Measurements from ENCODE around the gene NASP.

The NASP gene

DNA sequence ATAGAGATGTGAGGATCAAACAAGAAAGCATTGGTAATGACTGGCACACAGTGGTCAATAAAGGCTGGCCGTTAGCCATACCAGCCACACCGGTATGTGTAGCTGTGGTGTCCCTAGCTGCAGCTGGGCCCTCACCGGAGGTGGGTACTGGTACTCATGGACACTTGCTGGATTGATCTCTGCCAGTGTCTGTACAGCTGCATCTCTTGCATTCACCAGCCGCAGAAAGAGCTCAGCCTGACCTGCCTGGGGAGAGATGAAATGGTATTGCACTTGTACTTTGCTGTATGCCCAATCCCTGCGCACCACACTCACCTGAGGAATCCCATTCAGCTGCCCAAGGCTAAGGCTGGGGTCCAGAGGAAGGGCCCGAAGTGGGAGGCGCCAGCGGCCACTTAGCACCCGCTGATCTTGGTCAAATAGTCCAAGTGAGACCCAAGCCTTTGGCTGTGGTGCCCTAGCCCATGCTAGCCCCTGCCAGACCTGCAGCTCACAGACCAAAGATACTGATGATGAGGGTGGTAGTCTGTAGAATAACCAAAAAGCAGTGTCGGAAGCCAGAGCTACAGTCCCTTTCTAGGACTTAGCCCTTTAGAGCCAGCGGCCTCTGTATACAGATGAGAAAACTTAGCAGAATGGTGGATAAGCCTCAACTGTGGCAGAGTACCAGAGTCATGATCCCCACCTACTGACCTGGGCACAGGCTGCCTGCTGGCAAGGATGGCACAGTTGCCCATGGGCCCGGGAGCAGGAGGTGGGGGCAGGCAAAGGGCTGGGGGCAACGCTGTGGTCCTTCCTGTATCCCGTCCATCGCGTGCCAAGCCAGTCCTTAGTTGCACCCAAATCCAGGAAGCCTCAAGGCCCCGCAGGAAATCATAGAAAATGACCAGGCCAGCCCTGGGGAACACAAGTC, 37.0 kb downstream of the NASP start:
- no peak for DNase-seq

DNA sequence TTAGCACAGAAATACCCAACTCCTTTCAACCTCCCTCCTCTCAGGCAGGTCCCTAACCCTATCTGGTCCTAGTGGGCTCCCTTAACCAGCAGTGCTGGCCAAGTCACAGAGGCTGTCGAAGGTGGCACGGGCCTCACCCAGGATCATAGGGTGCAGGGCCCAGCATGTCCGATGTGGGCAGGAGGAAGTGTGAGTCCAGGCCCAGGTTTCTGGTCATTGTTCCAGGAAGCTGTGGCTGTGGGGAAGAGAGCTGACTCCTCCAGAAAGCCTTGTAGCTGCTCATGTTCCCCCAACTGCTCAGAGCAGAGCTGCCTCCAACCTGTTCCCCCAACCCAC, 37.6 kb downstream of the NASP start:
- DNase-seq, result no peak

GRCh38 chr1:45621895-45622523, 38.2 kb downstream of the NASP start:
- DNase-seq, result no peak

GRCh38 chr1:45622524-45623394, 38.9 kb downstream of the NASP start:
- DNase-seq, result no peak

- no peak for DNase-seq
Measured at GRCh38 chr1:45623972-45624371, 40.1 kb downstream of the NASP start, which contains the start of gene CCDC17. Gene CCDC17, minus strand, starts transcription at chr1:45624054. Its CDS starts 145 bp downstream, at chr1:45623909.

GRCh38 chr1:45629035-45629434, 45.2 kb downstream of the NASP start:
- no peak for DNase-seq

GRCh38 chr1:45630429-45630828, 46.6 kb downstream of the NASP start:
- no peak for DNase-seq

GRCh38 chr1:45635211-45635610, 51.4 kb downstream of the NASP start:
- DNase-seq, result no peak

DNA sequence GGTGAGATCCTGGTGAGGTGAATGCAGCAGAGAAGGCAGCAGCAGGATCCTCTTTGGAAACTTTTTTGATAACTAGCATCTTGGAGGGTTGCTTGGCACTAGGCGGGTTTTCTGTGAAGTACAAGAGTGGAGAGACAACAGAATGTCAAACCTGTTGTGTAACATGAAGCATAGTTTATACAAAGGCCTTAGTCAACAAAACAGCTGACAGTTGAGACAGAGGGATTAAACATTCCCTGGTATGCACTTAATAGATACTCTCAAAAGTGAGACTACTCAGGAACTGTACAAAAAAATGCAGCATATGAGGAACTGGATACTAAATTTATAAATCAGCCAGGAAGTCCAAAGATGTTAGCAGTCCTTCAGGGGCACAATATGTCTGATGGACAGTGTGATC, 56.5 kb downstream of the NASP start:
- no peak for DNase-seq

- DNase-seq, result no peak
Measured at GRCh38 chr1:45643321-45643720, 59.5 kb downstream of the NASP start.

DNA sequence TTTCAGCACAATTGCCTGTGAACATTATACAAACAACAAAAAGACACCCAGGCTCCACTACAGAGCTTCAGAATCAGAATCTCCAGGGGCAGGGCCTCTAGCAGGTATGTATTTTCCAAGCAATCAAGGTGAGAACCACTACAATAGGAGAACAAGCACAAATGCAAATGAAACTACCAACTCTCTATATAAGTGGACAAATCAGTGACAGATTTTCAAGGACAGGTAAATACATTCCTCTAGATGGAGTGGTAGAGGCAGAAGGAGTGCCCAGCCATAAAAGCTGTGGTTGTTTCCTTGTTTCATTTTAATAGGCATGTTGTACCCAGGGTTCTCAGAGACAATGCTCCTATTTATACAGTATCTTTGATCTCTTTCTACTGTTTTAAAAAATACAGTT, 60.1 kb downstream of the NASP start:
- DNase-seq, result no peak

DNA sequence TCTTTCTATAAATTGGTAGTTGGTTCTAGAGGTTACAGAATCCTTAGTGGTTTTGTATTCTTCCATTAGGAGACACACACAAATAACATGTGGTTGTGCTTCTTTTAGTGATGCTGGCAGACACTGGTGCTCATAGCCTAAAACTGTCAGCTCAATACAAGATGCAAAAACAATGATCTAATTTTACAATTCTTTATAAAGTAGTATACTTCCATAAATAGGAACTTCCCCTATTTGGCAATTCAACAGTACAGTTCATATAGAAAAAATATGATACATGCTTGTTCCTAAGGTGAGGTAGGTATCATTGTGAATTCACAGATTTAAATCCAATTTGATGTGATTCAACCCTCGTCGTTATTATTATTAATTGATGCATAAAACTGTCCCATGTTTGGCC, 60.8 kb downstream of the NASP start:
- DNase-seq, result no peak

GRCh38 chr1:45647248-45648021, 63.6 kb downstream of the NASP start:
- no peak for DNase-seq

DNA sequence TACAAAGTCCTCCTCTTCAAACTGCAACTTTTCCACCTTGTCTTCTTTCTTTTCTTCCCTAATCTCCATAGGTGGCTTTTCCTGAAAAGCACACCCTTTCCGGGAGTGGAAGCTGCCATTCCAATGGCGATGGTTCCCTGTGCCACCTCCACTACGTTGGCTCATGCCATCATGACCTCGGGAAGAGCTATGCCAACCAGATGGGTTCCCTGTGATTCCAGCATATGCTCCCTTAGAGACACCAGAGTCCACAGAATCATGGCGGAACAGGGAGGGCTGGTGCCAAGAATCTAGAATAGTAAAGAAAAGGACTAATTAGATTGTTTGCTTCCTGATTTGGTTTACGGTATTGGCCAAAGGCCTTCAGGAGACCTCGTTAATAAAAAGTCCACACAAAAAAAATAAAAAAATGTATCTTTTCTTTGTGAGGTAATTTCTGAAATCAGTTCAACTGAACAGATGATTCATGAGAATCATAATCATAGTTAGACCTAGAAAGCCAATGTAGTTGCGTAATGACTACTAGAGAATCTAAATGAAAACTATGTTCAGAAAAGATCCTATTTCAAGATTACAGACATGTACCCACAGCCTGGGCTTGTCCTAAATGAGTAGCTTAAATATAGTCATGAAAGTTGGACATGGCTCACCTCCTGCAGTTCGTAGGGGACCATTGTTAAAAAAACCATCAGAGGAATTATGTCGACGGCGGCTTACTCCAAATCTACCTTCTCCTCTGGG, 70.9 kb downstream of the NASP start:
- no peak for DNase-seq

GRCh38 chr1:45656573-45657226, 72.9 kb downstream of the NASP start:
- DNase-seq, result no peak

GRCh38 chr1:45658171-45658570, 74.3 kb downstream of the NASP start:
- DNase-seq, result no peak

GRCh38 chr1:45659222-45659621, 75.4 kb downstream of the NASP start:
- no peak for DNase-seq

- no peak for DNase-seq
Measured at GRCh38 chr1:45660336-45660735, 76.5 kb downstream of the NASP start.

DNA sequence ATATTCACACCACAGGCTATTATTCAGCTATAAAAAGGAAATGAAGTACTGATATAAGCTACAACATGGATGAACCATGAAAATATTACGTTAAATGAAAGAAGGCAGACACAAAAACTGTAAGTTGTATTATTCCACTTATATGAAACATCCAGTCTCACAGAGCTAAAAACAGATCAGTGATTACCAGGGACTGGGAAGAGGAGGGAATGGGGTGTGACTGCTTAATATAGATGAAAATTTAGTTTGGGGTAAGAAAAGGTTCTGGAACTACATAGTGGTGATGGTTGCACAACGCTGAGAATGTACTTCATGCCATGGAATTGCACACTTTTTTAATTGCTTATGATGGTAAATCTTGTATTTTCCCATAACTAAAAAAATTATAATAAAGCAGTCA, 83.0 kb downstream of the NASP start:
- no peak for DNase-seq

- no peak for DNase-seq
Measured at GRCh38 chr1:45667321-45668111, 83.7 kb downstream of the NASP start.

Data from NCI-H2171 treated with DMSO at 0.1 percent for 48 hours (cell line).